K562 (cell line): ENCODE results near the gene ZNF865. TPM values are rescaled to one million over a fixed set of nuclear protein-coding genes. Genes with fewer than 3 reads are reported as not detected.
A peak's percentile ranks its signal among the peaks of the same experiment; 100 is the strongest.

Experiments
- BRCA1 ChIP-seq, 2 experiments: fragments of 450-650 bp in 1 of 2; sonication (generic) in 1 of 2; formaldehyde crosslinking in 1 of 2; IDR thresholded peaks; 2 replicates each; pipeline versions ENCODE4 v1.5.0 to v1.6.1; 2017 to 2020; ENCODE audit warnings: mild to moderate bottlenecking in 1 of 2, missing genetic modification reagents in 1 of 2
- C11orf30 ChIP-seq: fragments of 450-650 bp; IDR thresholded peaks from 2 replicates; pipeline ENCODE4 v1.6.1; 2016; ENCODE audit warnings: low read depth, mild to moderate bottlenecking
- KLF10 ChIP-seq: fragments of 250-450 bp; sonication (Bioruptor Pico); IDR thresholded peaks from 2 replicates; pipeline ENCODE4 v1.6.1; 2021; ENCODE audit warnings: matching md5 sums
- NCOA2 ChIP-seq, 2 experiments: fragments of 450-650 bp; IDR thresholded peaks; 2 replicates each; pipeline ENCODE4 v1.6.1; 2018; ENCODE audit warnings: mild to moderate bottlenecking in 2 of 2, moderate library complexity in 1 of 2; ENCODE audit not compliant: partially characterized antibody in 2 of 2
- PHF21A ChIP-seq: fragments of 450-650 bp; IDR thresholded peaks from 2 replicates; pipeline ENCODE4 v1.6.1; 2017; ENCODE audit warnings: low read depth, borderline replicate concordance
- PRDM10 ChIP-seq: fragments of 450-650 bp; IDR thresholded peaks from 2 replicates; pipeline ENCODE4 v1.6.1; 2018; ENCODE audit not compliant: partially characterized antibody
- SLC30A9 ChIP-seq: fragments of 250-450 bp; sonication (Bioruptor Pico); IDR thresholded peaks from 2 replicates; pipeline ENCODE4 v1.8.0; 2022; ENCODE audit warnings: mild to moderate bottlenecking, moderate library complexity
- TAF1 ChIP-seq: IDR thresholded peaks from 2 replicates; pipeline ENCODE4 v1.6.1; 2011; ENCODE audit warnings: mild to moderate bottlenecking, low read length, moderate library complexity; ENCODE audit not compliant: insufficient read depth, control insufficient read depth, severe bottlenecking; ENCODE audit errors: extremely low read depth
- ZNF3 ChIP-seq: fragments of 250-450 bp; sonication (Bioruptor Pico); IDR thresholded peaks from 2 replicates; pipeline ENCODE4 v1.5.0; 2021; ENCODE audit warnings: mild to moderate bottlenecking, moderate library complexity
- ZNF551 ChIP-seq: fragments of 250-450 bp; sonication (Bioruptor Pico); IDR thresholded peaks from 2 replicates; pipeline ENCODE4 v1.5.0; 2021; ENCODE audit warnings: mild to moderate bottlenecking, moderate library complexity
- ZNF766 ChIP-seq: fragments of 200-800 bp; sonication (Bioruptor generic); conservative IDR thresholded peaks from 2 replicates; pipeline ENCODE4 v1.6.1; 2016; ENCODE audit warnings: missing genetic modification characterization, missing compliant biosample characterization
- polyA plus RNA-seq, 8 experiments: library from polyadenylated mRNA; depleted of rRNA in 4 of 8; stranded (reverse) in 5 of 8; unstranded in 3 of 8; fragments of >200 nt; fragmentation: Nextera tagmentation in 2 of 8; fragmentation: Illumina TruSeq in 1 of 8; extraction: Ambion mirVana in 2 of 8; extraction: Trizol in 1 of 8; gene quantifications; 2 replicates each; pipeline versions ENCODE4 v1.2.1 to v1.2.3, GENCODE V29; 2011 to 2014; ENCODE audit warnings: inconsistent platforms in 1 of 8, missing spikeins in 1 of 8
- total RNA-seq, 7 experiments: library from RNA; depleted of rRNA in 6 of 7; stranded (reverse); fragments of >200 nt in 6 of 7; fragmentation: Illumina TruSeq in 2 of 7; extraction: Trizol in 2 of 7; gene quantifications; 2 replicates each; pipeline versions ENCODE4 v1.2.1 to v1.2.3, GENCODE V29; 2011 to 2021; ENCODE audit warnings: low replicate concordance in 1 of 7
- TF ChIP-seq, protein P1 (sequence below): fragments of 450-650 bp; IDR thresholded peaks from one replicate; pipeline ENCODE4 v1.6.1; 2018; ENCODE audit warnings: mild to moderate bottlenecking, moderate library complexity; ENCODE audit not compliant: partially characterized antibody
- TF ChIP-seq, protein P2 (sequence below), 2 experiments: fragments of 450-650 bp; formaldehyde crosslinking in 1 of 2; IDR thresholded peaks; 2 replicates each; pipeline versions ENCODE4 v1.4.0 to v1.6.1; 2014 to 2020; ENCODE audit warnings: mild to moderate bottlenecking in 2 of 2, borderline replicate concordance in 1 of 2, low read depth in 1 of 2

Gene ZNF865
- total and polyA plus RNA-seq, 9 of the 15 experiments (the other 6 are each of a cell fraction or from before 2014, with no cell fraction given) = 0.40 to 18.8 (median 1.6) TPM; not detected in 2

- TF ChIP-seq NCOA2 (IDR thresholded peaks at IDR 0.05; ENCODE audit: partially characterized antibody in 2 of 2) (peak in 1 of 2 experiments; percentile 100), SLC30A9 (0 out of 2 replicates have a peak, but pooled peaks have one; percentile 13), ZNF766 (no peak), TAF1 (no peak), BRCA1 (IDR thresholded peaks at IDR 0.05) (no peak), BRCA1 (CRISPR knock-in tag; IDR thresholded peaks at IDR 0.05) (no peak), KLF10 (CRISPR knock-in tag) (no peak), ZNF3 (CRISPR knock-in tag) (no peak), ZNF551 (no peak), C11orf30 (no peak), PRDM10 (peak; percentile 89), PHF21A (no peak)
- TF ChIP-seq, protein P1, sequence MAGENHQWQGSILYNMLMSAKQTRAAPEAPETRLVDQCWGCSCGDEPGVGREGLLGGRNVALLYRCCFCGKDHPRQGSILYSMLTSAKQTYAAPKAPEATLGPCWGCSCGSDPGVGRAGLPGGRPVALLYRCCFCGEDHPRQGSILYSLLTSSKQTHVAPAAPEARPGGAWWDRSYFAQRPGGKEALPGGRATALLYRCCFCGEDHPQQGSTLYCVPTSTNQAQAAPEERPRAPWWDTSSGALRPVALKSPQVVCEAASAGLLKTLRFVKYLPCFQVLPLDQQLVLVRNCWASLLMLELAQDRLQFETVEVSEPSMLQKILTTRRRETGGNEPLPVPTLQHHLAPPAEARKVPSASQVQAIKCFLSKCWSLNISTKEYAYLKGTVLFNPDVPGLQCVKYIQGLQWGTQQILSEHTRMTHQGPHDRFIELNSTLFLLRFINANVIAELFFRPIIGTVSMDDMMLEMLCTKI = no peak
- TF ChIP-seq, protein P2, sequence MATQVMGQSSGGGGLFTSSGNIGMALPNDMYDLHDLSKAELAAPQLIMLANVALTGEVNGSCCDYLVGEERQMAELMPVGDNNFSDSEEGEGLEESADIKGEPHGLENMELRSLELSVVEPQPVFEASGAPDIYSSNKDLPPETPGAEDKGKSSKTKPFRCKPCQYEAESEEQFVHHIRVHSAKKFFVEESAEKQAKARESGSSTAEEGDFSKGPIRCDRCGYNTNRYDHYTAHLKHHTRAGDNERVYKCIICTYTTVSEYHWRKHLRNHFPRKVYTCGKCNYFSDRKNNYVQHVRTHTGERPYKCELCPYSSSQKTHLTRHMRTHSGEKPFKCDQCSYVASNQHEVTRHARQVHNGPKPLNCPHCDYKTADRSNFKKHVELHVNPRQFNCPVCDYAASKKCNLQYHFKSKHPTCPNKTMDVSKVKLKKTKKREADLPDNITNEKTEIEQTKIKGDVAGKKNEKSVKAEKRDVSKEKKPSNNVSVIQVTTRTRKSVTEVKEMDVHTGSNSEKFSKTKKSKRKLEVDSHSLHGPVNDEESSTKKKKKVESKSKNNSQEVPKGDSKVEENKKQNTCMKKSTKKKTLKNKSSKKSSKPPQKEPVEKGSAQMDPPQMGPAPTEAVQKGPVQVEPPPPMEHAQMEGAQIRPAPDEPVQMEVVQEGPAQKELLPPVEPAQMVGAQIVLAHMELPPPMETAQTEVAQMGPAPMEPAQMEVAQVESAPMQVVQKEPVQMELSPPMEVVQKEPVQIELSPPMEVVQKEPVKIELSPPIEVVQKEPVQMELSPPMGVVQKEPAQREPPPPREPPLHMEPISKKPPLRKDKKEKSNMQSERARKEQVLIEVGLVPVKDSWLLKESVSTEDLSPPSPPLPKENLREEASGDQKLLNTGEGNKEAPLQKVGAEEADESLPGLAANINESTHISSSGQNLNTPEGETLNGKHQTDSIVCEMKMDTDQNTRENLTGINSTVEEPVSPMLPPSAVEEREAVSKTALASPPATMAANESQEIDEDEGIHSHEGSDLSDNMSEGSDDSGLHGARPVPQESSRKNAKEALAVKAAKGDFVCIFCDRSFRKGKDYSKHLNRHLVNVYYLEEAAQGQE (IDR thresholded peaks at IDR 0.05; ENCODE audit: borderline replicate concordance) = no peak
- TF ChIP-seq, protein P2 (CRISPR knock-in tag; IDR thresholded peaks at IDR 0.05; ENCODE audit: low read depth) = 0 out of 2 replicates have a peak, but pooled peaks have one; percentile 38
These were observed 42.5 kb downstream of the ZNF865 start, which contains the start of gene CCDC106 (continued) for GRCh38 chr19:55647732-55648584.
